ENCODE results near the gene OR2D2.
"Not testable (repeated sequence)": the region's sequence is repeated elsewhere in the genome, so short reads cannot be mapped to it uniquely, and the experiment has no call there.

The OR2D2 gene

DNA sequence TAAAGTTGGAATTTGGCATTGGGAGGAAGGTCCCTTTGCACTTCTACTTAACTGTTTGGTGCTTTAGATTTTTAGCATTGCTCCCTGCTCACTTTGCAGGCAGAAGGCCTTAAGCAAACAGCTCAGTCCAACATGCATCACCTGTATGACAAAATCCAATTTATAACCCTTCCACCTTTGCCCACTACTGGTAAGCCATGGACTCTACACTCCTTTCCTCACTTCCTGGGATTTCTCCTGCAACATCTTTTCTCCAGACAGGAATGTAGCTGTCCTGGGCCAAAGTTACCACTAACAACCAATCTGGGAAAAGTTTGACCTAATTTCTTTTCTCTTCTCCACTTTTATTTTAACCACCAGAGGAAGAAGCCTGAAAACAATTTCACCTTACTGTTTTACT is 1.8 kb upstream of the OR2D2 start:
- TF ChIP-seq EZH2 (IDR thresholded peaks at IDR 0.05): no peak
- TF ChIP-seq FOXP2 (optimal IDR thresholded peaks at IDR 0.05; ENCODE audit: control extremely low read depth, extremely low read length, insufficient read depth): no peak
- no peak for TF ChIP-seq POLR2AphosphoS5 (IDR thresholded peaks at IDR 0.05; ENCODE audit: borderline replicate concordance, low read depth, low read length)
- Histone ChIP-seq H3K36me3 (ENCODE audit: insufficient read depth, low read length) (no peaks in the 10 kb centered on the region), H3K9ac (ENCODE audit: insufficient read length) (no peak overlapping the region), H3K9me3 (ENCODE audit: low read depth, low read length) (no peaks in the 10 kb centered on the region), H3K4me3 (no peak overlapping the region), H3K27ac (no peak overlapping the region)
- no peak for DNase-seq (ENCODE audit: low read depth, low spot score)

DNA sequence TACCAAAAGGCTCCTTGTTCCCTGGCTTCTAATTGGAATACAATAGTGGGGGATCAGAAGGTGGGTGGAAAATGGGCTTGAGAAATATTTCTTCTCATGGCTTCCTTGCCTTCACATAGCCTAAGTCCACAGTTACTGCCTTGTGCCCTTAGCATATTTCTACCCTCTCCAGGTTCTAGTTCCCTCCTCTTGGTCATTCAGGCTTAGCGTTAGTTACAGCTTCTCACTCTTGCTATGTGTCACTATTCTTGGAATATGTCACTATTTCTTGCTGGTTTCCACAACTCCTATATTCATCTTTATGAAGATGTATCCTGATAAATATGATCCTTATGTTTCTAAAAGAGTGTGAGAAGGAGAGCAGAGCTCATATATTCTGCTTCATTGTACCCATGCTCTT is 2.5 kb downstream of the OR2D2 start:
- Histone ChIP-seq H3K4me3 (no peak overlapping the region), H3K9me3 (ENCODE audit: low read depth, low read length) (no peaks in the 10 kb centered on the region), H3K36me3 (ENCODE audit: insufficient read depth, low read length) (no peaks in the 10 kb centered on the region), H3K9ac (ENCODE audit: insufficient read length) (no peak overlapping the region), H3K27ac (no peak overlapping the region)
- no peak for DNase-seq (ENCODE audit: low read depth, low spot score)
- TF ChIP-seq EZH2 (IDR thresholded peaks at IDR 0.05) (no peak), POLR2AphosphoS5 (IDR thresholded peaks at IDR 0.05; ENCODE audit: borderline replicate concordance, low read depth, low read length) (no peak)

DNA sequence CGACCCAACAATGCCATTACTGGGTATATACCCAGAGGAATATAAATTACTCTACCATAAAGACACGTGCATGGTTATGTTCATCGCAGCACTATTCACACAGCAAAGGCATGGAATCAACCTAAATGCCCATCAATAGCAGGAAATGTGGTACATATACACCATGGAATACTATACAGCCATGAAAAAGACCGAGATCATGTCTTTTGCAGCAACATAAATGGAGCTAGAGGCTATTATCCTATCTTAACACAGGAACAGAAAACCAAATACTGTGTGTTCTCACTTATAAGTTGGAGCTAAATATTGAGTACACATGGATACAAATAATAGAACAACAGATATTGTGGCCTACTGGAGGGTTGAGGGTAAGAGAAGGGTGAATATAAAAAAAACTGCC is 3.5 kb downstream of the OR2D2 start:
- Histone ChIP-seq H3K36me3 (ENCODE audit: insufficient read depth, low read length) (no peaks in the 10 kb centered on the region), H3K27ac (no peak overlapping the region), H3K4me3 (no peak overlapping the region), H3K9ac (ENCODE audit: insufficient read length) (no peak overlapping the region), H3K9me3 (ENCODE audit: low read depth, low read length) (no peaks in the 10 kb centered on the region)
- no peak for DNase-seq (ENCODE audit: low read depth, low spot score)
- TF ChIP-seq POLR2AphosphoS5 (IDR thresholded peaks at IDR 0.05; ENCODE audit: borderline replicate concordance, low read depth, low read length) (no peak), EZH2 (IDR thresholded peaks at IDR 0.05) (no peak), FOXP2 (optimal IDR thresholded peaks at IDR 0.05; ENCODE audit: control extremely low read depth, extremely low read length, insufficient read depth) (no peak)

DNA sequence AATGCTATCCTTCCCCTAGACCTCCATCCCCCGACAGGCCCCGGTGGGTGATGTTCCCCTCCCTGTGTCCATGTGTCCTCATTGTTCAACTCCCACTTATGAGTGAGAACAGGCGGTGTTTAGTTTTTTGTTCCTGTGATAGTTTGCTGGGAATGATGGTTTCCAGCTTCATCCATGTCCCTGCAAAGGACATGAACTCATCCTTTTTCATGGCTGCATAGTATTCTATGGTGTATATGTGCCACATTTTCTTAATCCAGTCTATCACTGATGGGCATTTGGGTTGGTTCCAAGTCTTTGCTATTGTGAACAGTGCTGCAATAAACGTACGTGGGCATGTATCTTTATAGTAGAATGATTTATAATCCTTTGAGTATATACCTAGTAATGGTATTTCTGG is 4.6 kb downstream of the OR2D2 start:
- not testable (repeated sequence) for H3K4me3 ChIP-seq; H3K9ac ChIP-seq (ENCODE audit: insufficient read length); H3K27ac ChIP-seq; H3K9me3 ChIP-seq (ENCODE audit: low read depth, low read length); H3K36me3 ChIP-seq (ENCODE audit: insufficient read depth, low read length); DNase-seq (ENCODE audit: low read depth, low spot score)

DNA sequence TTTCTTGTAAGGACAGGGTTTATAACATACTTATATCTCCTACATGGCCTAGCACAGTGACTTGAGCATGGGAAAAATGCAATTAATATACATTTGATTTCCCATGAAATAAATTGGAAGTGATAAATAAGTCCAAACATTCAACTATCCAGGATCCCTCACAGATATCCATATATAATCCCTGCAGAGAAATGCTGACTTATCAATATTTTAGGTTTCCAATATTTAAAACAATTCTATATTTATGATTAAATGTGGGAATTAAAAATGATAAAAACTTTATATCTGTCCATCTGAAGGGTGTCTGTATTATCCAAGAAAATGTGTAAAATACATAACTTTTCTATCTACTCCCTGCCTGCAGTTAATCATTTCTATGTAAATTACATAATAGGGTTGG is 9.5 kb downstream of the OR2D2 start:
- no peak for TF ChIP-seq POLR2AphosphoS5 (IDR thresholded peaks at IDR 0.05; ENCODE audit: borderline replicate concordance, low read depth, low read length)
- TF ChIP-seq FOXP2 (optimal IDR thresholded peaks at IDR 0.05; ENCODE audit: control extremely low read depth, extremely low read length, insufficient read depth): no peak
- TF ChIP-seq EZH2 (IDR thresholded peaks at IDR 0.05): no peak
- Histone ChIP-seq H3K9ac (ENCODE audit: insufficient read length) (no peak overlapping the region), H3K4me3 (no peak overlapping the region), H3K36me3 (ENCODE audit: insufficient read depth, low read length) (no peaks in the 10 kb centered on the region), H3K9me3 (ENCODE audit: low read depth, low read length) (no peaks in the 10 kb centered on the region), H3K27ac (no peak overlapping the region)
- DNase-seq (ENCODE audit: low read depth, low spot score): no peak

DNA sequence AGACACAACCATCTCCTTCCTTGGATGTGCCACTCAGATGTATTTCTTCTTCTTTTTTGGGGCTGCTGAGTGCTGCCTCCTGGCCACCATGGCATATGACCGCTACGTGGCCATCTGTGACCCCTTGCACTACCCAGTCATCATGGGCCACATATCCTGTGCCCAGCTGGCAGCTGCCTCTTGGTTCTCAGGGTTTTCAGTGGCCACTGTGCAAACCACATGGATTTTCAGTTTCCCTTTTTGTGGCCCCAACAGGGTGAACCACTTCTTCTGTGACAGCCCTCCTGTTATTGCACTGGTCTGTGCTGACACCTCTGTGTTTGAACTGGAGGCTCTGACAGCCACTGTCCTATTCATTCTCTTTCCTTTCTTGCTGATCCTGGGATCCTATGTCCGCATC is 15.4 kb downstream of the OR2D2 start:
- Histone ChIP-seq H3K9me3 (ENCODE audit: low read depth, low read length) (no peaks in the 10 kb centered on the region), H3K36me3 (ENCODE audit: insufficient read depth, low read length) (no peaks in the 10 kb centered on the region), H3K4me3 (no peak overlapping the region), H3K9ac (ENCODE audit: insufficient read length) (no peak overlapping the region), H3K27ac (no peak overlapping the region)
- TF ChIP-seq FOXP2 (optimal IDR thresholded peaks at IDR 0.05; ENCODE audit: control extremely low read depth, extremely low read length, insufficient read depth): no peak
- TF ChIP-seq EZH2 (IDR thresholded peaks at IDR 0.05): no peak
- TF ChIP-seq POLR2AphosphoS5 (IDR thresholded peaks at IDR 0.05; ENCODE audit: borderline replicate concordance, low read depth, low read length): no peak
- DNase-seq (ENCODE audit: low read depth, low spot score): no peak

DNA sequence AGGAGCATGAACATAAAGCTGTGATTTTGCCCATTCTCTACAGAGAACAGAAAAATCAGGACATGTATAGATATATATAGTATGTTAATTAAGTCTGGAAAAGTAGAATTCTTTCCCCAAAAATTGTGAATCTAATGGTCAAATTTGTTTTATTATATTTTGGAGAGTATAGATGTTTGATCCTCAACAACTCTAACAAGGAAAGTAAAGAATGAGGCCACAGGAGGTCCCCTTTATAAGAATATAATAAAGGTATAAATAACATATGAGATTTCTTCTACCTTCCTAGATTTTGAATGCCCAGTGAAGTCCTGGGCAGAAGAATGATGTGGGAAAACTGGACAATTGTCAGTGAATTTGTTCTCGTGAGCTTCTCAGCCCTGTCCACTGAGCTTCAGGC is 16.0 kb downstream of the OR2D2 start, which contains the start of gene OR10A4:
TSS of gene OR10A4 (plus strand) at position 301 of the 400 bp plus-strand sequence. CDS start at position 324, 23 bp downstream.
- no peaks in the 10 kb centered on the region for H3K36me3 ChIP-seq (ENCODE audit: insufficient read depth, low read length)
- DNase-seq (ENCODE audit: low read depth, low spot score): no peak
- no peaks in the 10 kb centered on the region for H3K9me3 ChIP-seq (ENCODE audit: low read depth, low read length)
- no peak within 1 kb of the TSS for H3K9ac ChIP-seq (ENCODE audit: insufficient read length)
- TF ChIP-seq FOXP2 (optimal IDR thresholded peaks at IDR 0.05; ENCODE audit: control extremely low read depth, extremely low read length, insufficient read depth): no peak
- no peak for TF ChIP-seq EZH2 (IDR thresholded peaks at IDR 0.05)
- no peak for TF ChIP-seq POLR2AphosphoS5 (IDR thresholded peaks at IDR 0.05; ENCODE audit: borderline replicate concordance, low read depth, low read length)
- no peak within 1 kb of the TSS for H3K27ac ChIP-seq
- no peak within 1 kb of the TSS for H3K4me3 ChIP-seq

DNA sequence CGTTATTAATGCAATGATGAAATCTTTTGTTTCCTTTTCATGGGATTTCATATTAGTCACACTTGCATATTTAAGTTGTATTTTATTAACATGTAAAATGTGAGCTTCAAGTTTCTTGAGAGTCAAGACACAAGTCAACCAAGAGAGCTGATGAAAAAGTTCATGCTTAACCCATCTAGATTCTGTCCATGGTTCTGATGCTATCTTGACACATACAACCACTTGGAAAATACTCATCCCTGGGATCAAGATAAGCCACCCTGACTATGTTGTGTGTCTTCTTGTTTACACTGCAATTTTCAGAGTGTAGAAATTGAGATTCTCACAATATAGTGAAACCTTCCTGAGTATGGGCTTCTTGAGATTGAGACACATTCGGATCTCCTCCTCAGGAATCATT is 16.5 kb downstream of the OR2D2 start:
- DNase-seq (ENCODE audit: low read depth, low spot score): no peak
- TF ChIP-seq EZH2 (IDR thresholded peaks at IDR 0.05) (no peak), FOXP2 (optimal IDR thresholded peaks at IDR 0.05; ENCODE audit: control extremely low read depth, extremely low read length, insufficient read depth) (no peak), POLR2AphosphoS5 (IDR thresholded peaks at IDR 0.05; ENCODE audit: borderline replicate concordance, low read depth, low read length) (no peak)
- Histone ChIP-seq H3K27ac (no peak overlapping the region), H3K36me3 (ENCODE audit: insufficient read depth, low read length) (no peaks in the 10 kb centered on the region), H3K9ac (ENCODE audit: insufficient read length) (no peak overlapping the region), H3K9me3 (ENCODE audit: low read depth, low read length) (no peaks in the 10 kb centered on the region), H3K4me3 (no peak overlapping the region)

DNA sequence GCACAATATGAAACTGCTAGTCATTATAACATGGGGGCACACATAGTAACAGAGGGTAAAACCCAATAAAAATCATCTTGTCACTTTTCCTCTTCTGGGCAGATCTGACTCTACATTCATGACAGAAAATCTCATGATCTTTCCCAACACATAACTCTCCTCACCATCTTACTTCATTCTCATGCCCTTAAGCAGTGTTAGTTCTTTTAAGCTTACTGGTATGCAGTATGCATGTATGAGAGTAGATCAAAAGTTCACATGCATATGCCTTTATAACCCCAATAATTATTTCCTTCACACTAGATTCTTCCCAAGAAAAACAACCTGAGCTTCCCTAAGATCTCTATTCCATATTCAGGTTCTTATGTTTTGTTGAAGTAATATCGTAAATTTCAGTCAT is 21.0 kb downstream of the OR2D2 start:
- Histone ChIP-seq H3K27ac (no peak overlapping the region), H3K9ac (ENCODE audit: insufficient read length) (no peak overlapping the region), H3K9me3 (ENCODE audit: low read depth, low read length) (no peaks in the 10 kb centered on the region), H3K36me3 (ENCODE audit: insufficient read depth, low read length) (no peaks in the 10 kb centered on the region), H3K4me3 (no peak overlapping the region)
- no peak for TF ChIP-seq EZH2 (IDR thresholded peaks at IDR 0.05)
- TF ChIP-seq POLR2AphosphoS5 (IDR thresholded peaks at IDR 0.05; ENCODE audit: borderline replicate concordance, low read depth, low read length): no peak
- TF ChIP-seq FOXP2 (optimal IDR thresholded peaks at IDR 0.05; ENCODE audit: control extremely low read depth, extremely low read length, insufficient read depth): no peak
- DNase-seq (ENCODE audit: low read depth, low spot score): no peak
